ENCODE data around the gene TMEM184A. TPM values are rescaled to one million over a fixed set of nuclear protein-coding genes. Genes with fewer than 3 reads are reported as not detected.
A peak's percentile ranks its signal among the peaks of the same experiment; 100 is the strongest.

Gene TMEM184A
- total RNA-seq (2014; rRNA removed; shearing (Covaris generic)), result 47.2 and 50.9 TPM in 2 replicates

DNA sequence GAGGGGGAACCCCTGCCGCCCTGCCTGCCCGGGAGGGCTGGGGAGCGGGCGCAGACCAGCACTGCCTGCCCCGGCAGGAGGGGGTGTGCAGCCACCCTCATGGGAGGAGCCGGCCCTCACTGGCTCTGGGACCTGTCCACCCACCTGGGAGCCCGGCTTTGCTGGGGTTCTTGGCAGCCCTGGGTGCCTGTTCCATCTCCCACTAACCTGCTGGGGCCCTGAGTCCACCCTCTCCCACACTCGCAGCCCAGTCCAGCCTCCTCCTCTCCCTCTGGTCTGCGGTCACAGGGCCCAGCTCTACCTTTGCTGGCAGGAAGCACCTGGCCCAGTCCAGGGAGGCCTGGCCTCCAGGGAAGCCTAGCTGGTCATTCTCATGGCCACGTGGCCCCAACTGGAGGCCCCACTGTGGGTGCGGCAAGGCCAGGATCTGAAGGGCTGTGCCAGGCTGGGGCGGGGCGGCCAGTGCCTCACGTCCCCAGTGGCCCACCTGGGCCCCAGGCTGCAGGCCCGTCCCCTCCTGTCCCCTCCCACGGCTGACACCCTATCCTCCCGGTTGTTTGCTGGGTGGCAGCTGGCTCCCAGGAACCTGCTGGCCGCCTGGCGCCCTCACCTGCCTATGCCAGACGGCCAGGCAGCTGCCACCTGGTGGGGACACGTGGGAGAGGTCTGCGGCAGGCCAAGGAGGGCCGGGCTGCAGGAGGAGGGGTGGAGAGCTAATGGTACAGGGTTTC, at the start of gene TMEM184A:
TMEM184A (minus strand) TSS at position 393 of the 731 bp plus-strand sequence. CDS start 721 bp downstream, outside the sequence.
- DNase-seq (ENCODE audit: low spot score), result peak; percentile 98

DNA sequence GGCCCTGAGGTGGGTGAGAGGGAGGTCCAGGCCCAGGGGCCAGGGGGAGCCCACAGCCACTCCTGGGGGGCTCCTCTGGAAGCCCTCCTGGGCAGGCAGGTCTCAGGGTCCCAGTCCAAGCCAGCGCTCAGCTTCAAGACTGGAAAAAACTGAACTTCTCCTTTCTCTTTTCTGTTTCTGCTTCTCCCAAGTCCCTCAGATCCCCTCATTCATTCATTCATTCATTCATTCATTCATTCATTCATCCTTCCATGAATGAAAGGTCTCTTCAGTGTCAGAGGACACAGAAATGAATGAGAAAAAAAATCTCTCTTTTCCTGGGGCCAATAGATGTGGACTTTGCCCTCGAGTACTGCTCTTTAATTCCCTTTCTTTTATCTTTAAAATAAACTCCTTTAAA, 48.4 kb upstream of the TMEM184A start:
- DNase-seq (ENCODE audit: low spot score), result no peak

DNA sequence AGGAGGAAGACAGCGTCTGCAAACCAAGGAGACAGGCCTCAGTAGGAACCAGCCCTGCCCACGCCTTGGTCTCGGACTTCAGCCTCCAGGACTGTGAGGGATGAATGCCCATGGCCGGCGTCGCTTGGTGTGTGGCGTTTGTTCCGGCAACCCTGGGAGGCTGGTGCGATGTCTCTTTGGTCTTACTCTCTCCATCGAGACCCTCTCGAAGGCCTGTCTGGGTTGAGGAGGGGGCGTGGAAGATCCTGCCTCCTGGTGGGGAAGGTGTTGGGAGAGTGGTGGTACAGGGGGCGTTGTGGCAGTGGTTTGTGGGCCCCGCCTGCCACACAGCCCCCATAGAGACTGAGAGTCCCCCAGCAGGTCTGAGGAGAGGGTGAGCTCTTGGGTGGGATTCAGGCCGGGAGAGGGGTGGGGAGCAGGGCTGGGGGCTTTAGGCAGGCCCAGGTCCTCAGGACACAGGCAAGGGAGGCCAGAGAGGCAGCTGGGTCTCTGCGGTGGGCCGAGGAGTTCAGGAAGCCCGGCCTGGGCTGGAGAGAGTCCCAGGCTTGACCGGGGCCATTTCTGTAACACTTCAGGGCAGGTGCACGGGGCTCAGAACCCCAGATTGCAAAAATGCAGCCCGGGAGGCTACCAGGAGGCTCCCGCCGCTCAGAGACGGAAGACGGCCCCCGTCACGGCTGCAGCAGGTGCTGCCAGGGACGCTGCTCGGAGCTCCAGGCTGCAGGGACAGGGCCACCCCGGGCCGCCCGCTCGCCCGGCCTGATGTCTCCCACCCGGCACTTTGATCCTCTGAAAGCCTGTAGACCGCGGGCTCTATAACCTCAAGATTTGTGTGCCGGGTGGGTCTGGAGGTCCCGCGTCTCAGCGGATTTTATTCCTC, 47.6 kb upstream of the TMEM184A start:
- DNase-seq (ENCODE audit: low spot score), result no peak

- DNase-seq (ENCODE audit: low spot score), result no peak
Observed at GRCh38 chr7:1602386-1602785, 46.4 kb upstream of the TMEM184A start.

DNA sequence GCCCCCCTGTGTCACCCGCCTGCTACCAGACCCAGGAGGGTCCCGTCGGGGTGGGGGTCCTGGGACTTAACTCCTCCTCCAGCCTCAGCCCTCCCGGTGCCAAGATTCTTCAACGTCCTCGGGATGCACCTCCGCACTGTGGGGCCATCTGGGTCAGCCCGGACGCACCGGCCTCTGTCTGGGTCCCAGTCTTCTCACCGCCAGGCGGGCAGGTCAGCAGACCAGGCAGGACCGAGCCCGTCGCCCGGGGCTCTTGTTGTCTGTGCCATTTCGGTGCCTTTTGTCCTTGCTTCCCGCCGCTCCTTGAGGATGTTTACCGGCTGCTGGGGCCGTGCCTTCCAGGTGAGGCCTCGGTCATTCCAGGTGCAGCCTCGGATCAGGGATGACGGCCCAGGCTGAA, 46.0 kb upstream of the TMEM184A start:
- DNase-seq (ENCODE audit: low spot score), result peak; percentile 9

DNA sequence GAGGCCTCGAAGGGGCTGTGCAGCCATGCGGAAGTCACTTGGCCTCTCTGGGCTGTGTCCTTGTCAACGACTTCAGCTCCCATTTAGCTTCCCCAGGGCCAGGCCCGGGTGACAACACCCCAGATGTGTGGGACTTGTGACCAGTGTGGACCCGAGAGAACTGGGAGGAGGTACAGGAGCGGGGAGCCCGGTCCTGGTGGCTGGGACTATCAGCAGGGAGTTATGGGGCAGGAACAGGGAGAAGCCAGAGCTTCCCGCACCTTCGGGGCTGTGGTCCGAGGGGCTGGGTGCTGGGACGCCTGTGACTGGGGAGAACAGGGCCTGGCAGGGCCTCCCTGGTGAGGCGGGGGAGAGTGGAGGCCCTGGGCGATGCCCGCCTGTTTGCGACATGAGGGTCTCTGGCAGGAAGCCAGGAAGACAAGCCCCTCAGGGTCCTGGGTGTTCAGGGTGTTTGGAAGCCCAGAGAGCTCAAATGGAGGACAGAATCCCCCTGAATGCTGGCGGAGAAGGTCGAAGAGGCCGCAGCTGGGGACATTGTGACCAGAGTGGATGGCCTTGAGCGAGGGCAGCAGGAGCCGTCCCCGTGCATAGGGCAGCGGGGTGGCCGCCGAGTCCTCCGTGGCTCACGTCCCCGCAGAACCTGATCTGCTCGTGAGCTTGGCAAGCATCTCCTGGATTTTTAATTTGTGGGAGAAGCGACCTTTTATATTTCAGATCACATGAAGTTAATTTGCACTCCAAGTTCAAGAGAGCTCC, 43.8 kb upstream of the TMEM184A start:
- no peak for DNase-seq (ENCODE audit: low spot score)

GRCh38 chr7:1598961-1599639, 43.1 kb upstream of the TMEM184A start:
- no peak for DNase-seq (ENCODE audit: low spot score)

GRCh38 chr7:1598286-1598685, 42.3 kb upstream of the TMEM184A start:
- DNase-seq (ENCODE audit: low spot score), result no peak

- DNase-seq (ENCODE audit: low spot score), result no peak
Observed at GRCh38 chr7:1597791-1598190, 41.8 kb upstream of the TMEM184A start.

DNA sequence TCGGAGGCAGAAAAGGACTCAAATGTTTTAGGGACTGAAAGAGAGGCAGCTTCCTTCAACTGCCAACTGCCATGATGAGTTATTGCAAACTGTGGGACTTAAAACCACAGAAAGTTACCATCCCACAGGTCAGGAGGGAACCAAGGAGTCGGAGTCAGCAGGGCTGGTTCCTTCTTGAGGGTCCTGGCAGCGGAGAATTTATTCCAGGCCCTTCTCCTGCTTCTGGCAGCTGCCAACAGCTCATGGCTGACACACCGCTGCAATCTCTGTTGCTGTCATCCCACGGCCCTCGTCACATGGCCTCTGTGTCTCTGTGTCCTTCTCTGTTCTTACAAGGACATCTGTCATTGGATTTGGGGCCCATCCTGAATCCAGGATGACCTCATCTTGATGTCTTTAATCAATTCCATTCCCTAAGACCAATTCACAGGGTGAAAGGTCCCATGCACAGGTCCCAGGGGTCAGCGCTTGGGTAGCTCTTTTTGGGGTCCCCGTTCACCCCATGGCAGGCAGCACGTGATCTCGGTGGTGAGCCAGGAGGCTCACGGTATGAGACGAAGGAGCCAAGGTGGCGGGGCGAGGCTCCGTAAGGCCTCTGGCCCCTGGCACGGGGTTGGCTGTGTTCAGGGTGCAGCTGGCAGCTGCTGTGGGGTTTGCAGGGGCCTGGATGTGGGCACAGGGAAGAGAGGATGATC, 41.2 kb upstream of the TMEM184A start:
- no peak for DNase-seq (ENCODE audit: low spot score)

DNA sequence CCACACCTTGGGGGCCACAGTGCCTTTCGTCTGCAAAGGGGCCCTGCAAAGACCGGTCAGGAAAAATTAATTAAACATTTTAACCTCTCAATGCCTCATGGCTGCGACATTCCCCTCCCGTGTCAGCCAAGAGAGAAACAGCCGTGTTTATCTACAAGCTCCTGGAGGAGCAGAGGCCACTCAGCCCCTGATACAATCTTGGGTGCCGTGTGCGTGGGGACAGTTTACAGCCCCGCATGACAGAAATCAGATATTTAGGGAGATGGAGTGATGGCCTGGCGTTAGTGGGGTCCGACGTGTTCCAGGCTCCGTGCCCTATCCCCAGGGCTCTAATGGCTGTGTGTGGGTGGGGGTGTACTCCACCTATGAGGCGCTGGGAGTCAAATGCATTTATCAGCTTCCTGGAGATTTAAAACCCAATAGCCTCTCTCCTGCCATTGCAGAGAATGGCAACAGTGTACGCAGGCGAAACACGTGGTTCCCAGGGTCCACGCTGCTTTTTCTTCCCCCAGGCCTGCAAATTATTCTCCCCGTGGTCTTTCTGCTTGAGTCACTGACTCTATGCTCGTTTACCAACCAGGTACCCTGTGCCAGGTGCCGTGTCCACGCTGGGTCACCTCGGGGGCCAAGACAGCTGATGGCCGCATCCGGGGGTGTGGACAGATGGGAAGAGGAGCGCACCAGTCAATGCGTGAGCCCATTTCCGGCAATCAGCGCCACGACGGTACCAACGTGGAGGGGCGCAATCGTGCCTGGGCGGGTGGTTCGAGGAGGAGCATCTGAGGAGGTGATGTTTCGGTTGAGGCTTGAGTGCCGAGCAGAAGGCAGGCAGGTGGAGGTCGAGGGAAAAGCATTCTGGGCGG, 40.4 kb upstream of the TMEM184A start:
- DNase-seq (ENCODE audit: low spot score), result no peak

DNA sequence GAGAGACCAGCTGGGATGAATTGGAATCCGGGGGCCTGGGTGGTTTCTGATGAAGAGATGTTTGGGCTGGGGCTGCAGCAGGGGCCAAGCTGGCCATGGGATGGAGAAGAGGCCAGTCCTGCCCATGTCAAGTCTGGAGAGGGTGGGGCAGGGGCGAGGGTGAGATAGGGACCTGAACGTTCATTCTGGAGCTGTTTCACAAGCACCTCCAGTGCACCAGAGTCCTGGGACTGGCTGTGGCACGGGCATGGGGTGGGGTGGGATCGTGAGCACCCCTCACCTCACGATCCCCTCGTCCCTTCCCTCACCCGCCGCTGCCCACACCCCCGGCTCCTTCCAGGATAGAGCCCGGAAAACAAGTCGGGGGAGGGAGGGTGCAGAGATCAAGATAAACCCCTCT, 39.6 kb upstream of the TMEM184A start:
- DNase-seq (ENCODE audit: low spot score), result no peak

GRCh38 chr7:1595027-1595426, 39.0 kb upstream of the TMEM184A start:
- no peak for DNase-seq (ENCODE audit: low spot score)

- DNase-seq (ENCODE audit: low spot score), result no peak
Observed at GRCh38 chr7:1593904-1594421, 38.0 kb upstream of the TMEM184A start.

- peak; percentile 29 for DNase-seq (ENCODE audit: low spot score)
Observed at GRCh38 chr7:1593091-1593866, 37.3 kb upstream of the TMEM184A start.

DNA sequence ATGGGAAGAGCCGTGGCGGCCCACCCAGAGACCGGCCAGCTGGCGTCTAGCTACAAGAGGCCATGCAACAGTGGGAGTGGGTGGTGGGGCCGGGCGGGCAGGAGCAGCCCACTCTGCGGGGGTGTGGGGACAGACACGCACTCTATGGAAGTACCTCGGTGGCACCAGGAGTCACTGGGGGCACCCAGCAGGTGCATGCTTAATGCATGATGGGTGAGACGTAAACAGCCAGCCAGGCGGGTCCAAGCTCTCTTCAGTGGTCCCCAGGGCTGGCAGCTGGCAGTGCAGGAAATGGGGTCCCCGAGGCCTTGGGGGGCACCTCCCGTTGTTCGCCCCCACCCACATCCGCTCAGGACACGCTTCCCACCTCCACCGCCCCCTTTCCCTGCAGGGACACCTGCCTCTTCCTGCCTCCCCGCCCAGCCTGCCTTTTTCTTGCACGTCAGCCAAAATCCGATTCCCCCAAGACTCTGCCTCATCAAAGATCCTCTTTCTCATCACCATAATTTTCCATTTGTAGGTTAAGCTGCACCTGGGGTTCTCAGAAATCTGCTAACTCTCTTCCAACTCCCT, 36.4 kb upstream of the TMEM184A start:
- no peak for DNase-seq (ENCODE audit: low spot score)

DNA sequence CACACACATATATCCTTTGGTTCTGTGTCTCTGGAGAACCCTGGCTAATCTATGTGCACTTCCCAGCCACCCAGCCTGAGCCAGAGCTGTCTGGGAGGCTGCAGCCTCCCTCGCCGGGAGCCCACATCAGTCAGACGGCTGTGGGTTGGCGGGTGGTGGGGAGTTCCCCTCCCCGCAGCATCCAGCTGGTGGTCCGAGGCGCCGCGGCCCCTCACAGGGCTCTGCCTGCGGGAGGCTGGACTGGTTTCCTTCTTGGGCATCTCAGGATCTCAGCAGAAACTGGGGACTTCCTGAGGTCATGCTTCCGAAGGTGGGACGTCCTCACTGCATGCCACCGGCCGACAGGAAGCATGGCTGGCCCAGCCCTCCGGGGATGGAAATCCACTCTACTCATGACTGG, 35.9 kb upstream of the TMEM184A start:
- DNase-seq (ENCODE audit: low spot score), result no peak

GRCh38 chr7:1591396-1591795, 35.4 kb upstream of the TMEM184A start:
- no peak for DNase-seq (ENCODE audit: low spot score)

Data from HT-29 (cell line).